ENCODE data around the gene FAM47E. TPM values are rescaled to one million over a fixed set of nuclear protein-coding genes. Genes with fewer than 3 reads are reported as not detected.

Gene FAM47E, protein sequence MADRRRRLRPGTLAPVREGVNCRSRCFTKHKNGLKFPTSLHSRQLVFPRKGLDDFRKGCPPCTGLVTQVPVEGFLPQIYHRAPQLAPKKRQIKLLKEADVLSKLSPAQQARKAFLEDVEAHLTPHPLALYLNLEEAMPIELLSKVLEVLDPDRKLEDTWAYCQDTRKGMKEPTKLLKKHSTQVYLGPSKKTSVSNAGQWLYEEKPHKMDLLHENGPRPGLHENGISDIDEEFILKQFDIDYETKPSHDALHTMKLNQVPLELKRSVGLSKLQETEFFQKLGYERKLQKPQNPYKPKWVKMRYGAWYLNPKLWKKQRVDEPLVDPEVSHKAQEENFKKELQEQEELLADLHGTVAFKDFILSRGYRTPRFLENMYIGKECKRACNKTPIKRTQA
- total RNA-seq: not detected

DNA sequence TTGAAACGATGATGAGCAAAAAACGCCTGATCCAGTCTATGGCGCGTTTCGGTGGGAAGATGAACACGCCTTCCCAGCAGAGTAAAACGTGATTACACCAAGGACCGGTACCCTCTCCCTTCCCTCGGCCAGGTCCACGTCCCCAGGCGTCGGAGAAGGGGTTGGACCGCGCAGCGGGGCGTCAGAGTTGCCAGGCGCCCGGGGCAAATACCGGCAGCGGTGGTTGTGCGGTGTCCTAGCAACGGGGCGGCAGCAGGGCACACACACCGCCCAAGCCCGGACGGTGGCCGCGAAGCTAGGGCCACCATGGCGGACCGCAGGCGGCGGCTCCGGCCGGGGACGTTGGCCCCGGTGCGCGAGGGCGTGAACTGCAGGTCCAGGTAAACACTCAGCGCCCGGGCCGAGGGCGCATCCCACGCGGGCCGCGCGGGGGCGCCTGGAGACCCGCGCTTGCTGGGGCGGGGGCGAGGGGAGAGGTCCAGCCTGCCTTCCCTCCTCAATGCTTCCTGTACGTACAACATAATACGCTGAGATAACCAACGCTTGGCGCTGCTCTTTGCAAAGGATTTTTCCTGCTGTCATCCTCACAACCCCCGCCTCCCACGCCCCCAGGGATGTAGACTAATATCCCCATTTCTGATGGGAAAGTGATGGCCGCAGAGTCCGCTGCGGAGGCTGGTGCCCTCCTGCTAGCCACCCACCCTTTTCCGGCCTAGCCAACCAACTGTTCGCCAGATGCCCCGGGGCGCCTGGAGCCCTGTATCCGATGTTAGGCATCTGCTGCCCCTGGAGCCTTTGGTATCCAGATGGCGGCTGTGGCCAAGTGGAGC lies at the start of gene FAM47E:
Gene FAM47E, plus strand, starts transcription at position 281 of the 830 bp plus-strand sequence. Its CDS starts 26 bp downstream, at position 307.
- Mint-ChIP-seq H3K4me3 (peak within 1 kb of the TSS; percentile 76), H3K36me3 (ENCODE audit: insufficient read depth) (no peaks in the 10 kb centered on the region), H3K4me1 (ENCODE audit: low read depth) (peaks cover 4% of the 10 kb centered on the region), H3K9me3 (no peaks in the 10 kb centered on the region), H3K27me3 (ENCODE audit: low read depth) (peaks cover 65% of the 10 kb centered on the region)
- ATAC-seq (peak; percentile 65 to 66), DNase-seq (peak; percentile 6)

DNA sequence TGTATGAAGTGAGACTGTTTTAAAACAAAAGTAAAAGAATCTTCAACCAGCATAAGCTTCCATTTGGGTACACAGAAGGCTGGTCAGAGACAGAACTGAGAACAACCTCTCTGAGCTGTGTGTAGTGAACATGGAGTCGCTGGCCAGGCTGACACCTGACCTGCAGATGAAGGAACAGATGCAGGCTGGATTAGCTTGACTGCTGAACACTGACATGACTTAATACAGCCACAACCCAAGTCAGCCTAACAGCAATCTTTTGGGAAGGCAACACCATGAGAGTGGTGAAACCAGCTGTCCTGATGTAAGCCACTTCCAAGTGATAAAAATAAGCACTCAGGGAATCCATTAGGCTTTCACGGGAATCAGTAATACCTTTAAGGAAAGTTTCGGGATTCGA lies 48.0 kb upstream of the FAM47E start:
- no peaks in the 10 kb centered on the region for H3K36me3 Mint-ChIP-seq (ENCODE audit: insufficient read depth)
- H3K4me1 Mint-ChIP-seq (ENCODE audit: low read depth): peaks cover 40% of the 10 kb centered on the region
- H3K4me3 Mint-ChIP-seq: no peak overlapping the region
- DNase-seq (no peak), ATAC-seq (no peak)
- no peaks in the 10 kb centered on the region for H3K9me3 Mint-ChIP-seq
- H3K27me3 Mint-ChIP-seq (ENCODE audit: low read depth): no peaks in the 10 kb centered on the region

DNA sequence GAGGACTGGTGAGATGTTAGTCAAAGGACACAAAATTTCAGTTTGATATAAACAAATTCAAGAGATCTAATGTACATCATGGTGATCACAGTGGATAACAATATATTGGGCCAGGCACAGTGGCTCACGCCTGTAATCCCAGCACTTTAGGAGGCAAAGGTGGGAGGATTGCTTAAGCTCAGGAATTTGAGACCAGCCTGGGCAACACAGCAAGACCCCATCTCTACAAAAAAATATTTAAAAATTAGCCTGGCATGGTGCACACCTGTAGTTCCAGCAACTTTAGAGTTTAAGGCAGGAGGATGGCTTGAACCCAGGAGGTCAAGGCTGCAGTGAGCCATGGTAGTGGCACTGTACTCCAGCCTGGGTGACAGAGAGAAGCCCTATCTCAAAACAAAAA lies 46.6 kb upstream of the FAM47E start:
- ATAC-seq: no peak
- no peak for DNase-seq
- Mint-ChIP-seq H3K4me3 (no peak overlapping the region), H3K27me3 (ENCODE audit: low read depth) (no peaks in the 10 kb centered on the region), H3K36me3 (ENCODE audit: insufficient read depth) (no peaks in the 10 kb centered on the region), H3K9me3 (no peaks in the 10 kb centered on the region), H3K4me1 (ENCODE audit: low read depth) (peaks cover 32% of the 10 kb centered on the region)

DNA sequence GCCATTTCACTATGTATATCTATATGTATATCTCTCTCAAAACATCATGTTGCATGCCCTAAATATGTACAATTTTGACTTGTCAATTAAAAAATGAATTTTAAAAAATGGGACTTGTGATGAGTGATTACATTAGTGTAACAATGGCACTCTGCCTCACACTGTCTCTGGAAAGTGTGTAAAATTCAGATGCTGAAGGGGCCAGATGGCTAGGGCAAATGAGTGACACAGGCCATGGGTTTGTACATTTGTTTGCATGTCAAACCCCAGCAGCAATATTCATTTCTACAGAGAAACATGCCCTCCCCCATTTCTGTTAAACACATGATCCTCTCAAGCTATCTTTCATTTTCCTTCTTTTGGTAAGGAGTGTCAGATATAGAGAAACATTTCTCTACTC lies 46.0 kb upstream of the FAM47E start:
- Mint-ChIP-seq H3K4me3 (no peak overlapping the region), H3K4me1 (ENCODE audit: low read depth) (peaks cover 29% of the 10 kb centered on the region), H3K36me3 (ENCODE audit: insufficient read depth) (no peaks in the 10 kb centered on the region), H3K9me3 (no peaks in the 10 kb centered on the region), H3K27me3 (ENCODE audit: low read depth) (no peaks in the 10 kb centered on the region)
- DNase-seq (no peak), ATAC-seq (no peak)

DNA sequence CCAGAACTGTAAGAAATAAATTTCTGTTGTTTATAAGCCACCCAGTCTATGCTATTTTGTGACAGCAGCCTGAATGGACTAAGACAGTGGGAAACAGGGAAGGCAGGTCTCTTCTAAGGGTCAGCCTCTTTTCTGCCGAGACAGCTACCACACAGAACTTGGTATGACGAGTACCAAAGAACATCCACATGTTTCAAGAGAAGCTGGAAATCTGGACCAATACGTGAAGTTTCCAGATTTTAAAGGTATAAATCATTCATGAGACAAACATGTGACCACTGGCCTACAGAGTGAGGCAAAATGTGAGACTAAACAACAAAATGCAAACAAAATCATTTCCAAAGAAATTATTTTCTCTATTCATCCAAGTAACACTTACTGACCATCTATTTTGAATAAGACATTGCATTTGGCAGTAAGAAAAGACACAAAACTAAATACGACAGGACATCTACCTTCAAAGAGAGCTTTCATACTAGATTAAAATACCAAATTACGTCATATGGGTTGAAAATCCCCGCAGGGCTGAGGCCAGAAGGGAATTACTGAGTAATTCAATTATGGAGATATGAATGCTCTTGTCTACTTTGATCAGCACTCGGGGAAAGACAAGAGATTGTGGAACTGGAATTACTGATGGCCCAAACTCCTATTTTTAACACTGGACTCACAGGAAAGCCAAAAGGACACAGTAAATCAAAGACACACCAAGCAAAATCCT lies 45.1 kb upstream of the FAM47E start:
- Mint-ChIP-seq H3K36me3 (ENCODE audit: insufficient read depth) (no peaks in the 10 kb centered on the region), H3K4me1 (ENCODE audit: low read depth) (peaks cover 21% of the 10 kb centered on the region), H3K27me3 (ENCODE audit: low read depth) (no peaks in the 10 kb centered on the region), H3K9me3 (no peaks in the 10 kb centered on the region), H3K4me3 (no peak overlapping the region)
- DNase-seq (no peak), ATAC-seq (no peak)

DNA sequence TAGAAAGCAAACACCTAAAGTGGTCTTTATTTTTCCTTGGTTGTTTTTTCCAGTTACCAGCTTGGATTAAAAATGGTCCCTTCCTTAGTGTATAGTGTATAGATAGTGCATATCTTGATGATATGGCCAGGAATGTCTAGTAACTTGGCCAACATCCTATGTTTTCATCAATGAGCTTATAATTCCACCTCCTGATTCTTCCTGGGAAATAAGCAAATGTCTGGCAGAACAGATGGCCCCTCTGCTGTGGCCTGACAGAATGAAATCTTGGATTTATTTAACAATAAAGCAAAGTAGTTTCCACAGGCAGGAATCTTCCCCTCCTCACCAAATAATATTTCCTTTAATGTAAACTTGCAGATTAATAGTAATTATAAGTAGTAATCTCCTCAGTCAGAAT lies 44.0 kb upstream of the FAM47E start:
- DNase-seq: no peak
- Mint-ChIP-seq H3K27me3 (ENCODE audit: low read depth) (no peaks in the 10 kb centered on the region), H3K9me3 (no peaks in the 10 kb centered on the region), H3K36me3 (ENCODE audit: insufficient read depth) (no peaks in the 10 kb centered on the region), H3K4me3 (no peak overlapping the region), H3K4me1 (ENCODE audit: low read depth) (peaks cover 30% of the 10 kb centered on the region)
- no peak for ATAC-seq

DNA sequence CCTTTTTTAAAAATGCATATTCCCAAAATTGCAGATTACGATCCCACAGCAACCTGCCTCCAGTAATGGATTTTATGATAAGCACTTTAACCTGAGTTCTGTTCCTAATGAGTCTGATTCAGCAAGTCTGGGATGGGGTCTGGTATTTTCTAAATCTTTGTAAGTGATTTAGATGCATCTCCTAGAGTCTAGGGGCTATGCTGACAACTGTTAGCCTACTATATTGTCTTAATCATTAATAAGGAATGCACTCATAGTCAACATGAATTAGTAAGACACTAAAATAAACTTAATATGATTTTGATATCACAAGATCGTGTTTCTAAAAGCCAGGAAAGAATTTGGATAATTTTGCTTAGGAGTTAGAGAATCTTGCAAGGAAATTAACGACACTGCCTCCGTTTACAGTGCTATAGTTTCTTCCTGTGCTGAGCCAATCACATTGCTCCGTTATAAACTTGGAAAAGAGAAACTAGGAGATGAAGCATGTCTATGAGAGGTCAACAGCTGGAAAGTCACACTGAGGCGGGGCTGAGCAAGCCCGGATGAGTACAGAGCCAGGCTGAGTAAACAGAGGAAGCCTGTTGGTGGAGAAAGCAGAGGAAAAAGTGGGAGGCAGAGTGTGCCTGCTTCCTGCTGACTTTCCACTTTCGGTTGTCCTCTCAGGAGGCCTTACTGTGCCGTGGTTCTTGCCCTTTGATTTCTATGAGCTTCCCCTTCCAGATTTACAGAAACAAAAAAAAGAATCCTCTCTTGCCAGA lies 43.3 kb upstream of the FAM47E start:
- no peak overlapping the region for H3K4me3 Mint-ChIP-seq

DNA sequence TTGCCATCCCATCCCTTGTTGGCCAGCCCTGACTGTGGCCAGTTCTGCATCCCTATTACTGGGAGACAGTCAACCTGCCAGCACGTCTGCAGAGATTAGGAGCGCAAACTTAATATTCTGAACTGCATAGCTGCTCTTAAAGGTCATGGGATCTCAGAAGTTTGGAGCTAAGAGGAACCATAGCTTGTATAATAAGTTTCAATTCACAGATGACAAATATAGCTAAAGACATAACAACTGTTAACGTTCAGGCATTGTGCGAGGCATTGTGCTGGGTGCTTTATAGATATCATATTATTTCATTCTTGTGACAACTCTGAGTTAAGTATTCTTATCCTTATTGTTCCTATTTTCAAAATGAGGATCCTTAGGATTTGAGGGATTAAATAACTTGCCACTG lies 41.6 kb upstream of the FAM47E start:
- H3K4me3 Mint-ChIP-seq: no peak overlapping the region
- H3K36me3 Mint-ChIP-seq (ENCODE audit: insufficient read depth): no peaks in the 10 kb centered on the region
- DNase-seq: no peak
- H3K27me3 Mint-ChIP-seq (ENCODE audit: low read depth): no peaks in the 10 kb centered on the region
- ATAC-seq: no peak
- H3K4me1 Mint-ChIP-seq (ENCODE audit: low read depth): peaks cover 46% of the 10 kb centered on the region
- no peaks in the 10 kb centered on the region for H3K9me3 Mint-ChIP-seq

More for the DNA sequence above, 43.3 kb upstream of the FAM47E start:
- no peaks in the 10 kb centered on the region for H3K9me3 Mint-ChIP-seq
- H3K27me3 Mint-ChIP-seq (ENCODE audit: low read depth): no peaks in the 10 kb centered on the region
- ATAC-seq (no peak), DNase-seq (no peak)
- no peaks in the 10 kb centered on the region for H3K36me3 Mint-ChIP-seq (ENCODE audit: insufficient read depth)
- peaks cover 36% of the 10 kb centered on the region for H3K4me1 Mint-ChIP-seq (ENCODE audit: low read depth)

DNA sequence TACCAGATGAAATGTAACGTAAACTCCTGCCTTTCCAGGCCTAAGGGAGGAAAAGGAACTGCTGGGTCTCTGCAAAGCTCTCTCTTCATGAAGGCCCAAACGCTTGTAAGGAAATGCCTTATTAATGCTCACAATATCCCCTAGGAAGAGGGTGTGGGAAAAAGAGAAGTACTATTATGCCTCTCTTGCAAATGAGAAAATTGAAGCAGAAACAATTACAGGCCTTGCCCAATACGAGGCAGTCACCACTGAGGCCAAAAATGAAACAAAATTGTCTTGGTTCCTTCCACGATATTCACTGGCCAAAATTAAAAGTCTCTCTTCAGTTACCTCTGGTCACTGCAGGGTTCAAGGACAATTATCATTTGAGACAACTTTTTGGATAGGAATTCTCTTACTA lies 41.1 kb upstream of the FAM47E start:
- Mint-ChIP-seq H3K4me3 (no peak overlapping the region), H3K27me3 (ENCODE audit: low read depth) (no peaks in the 10 kb centered on the region), H3K36me3 (ENCODE audit: insufficient read depth) (no peaks in the 10 kb centered on the region), H3K9me3 (no peaks in the 10 kb centered on the region), H3K4me1 (ENCODE audit: low read depth) (peaks cover 50% of the 10 kb centered on the region)
- ATAC-seq (no peak), DNase-seq (no peak)

DNA sequence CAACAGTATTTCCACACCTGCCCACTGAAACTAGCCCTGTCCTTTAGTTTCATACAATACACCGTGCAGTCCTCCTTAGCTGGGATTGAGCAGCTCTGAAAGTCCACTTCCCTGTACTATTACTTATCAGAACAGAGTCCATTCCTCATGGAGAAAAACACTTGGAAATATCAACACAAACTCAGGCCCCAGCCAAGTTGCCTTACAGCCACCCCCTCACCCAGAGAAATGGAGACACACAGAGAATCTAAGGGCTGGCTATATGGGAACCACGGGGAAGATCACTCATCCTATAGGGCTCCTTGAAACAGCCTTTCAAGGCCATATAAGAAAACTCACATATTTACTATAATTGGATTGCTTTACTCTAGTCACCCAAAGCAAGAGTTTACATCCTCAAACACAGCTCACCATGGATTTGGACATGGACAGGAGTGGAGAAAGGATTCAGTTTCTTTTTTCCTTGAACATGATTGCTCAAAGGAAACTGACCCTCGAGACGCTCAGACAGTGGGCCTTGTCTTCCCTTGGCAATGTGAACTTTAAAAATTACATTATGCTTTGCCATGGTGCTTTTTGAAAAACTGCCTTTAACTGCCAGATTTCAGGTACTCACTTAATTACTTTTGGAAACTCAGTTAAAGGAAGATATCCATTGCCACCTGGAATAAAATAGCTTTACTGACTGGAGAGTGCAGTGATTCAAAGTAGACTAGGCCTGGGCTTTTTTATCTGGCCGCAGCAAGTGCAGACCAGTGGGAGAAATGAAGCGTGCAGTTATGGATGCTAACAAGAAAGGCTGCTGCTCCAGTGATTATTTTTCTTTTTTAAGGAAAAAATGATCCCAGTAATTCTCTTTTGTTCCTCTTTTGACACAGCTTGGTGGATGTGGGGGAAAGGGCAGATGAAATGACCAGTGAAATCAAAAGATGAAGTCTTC lies 39.5 kb upstream of the FAM47E start:
- DNase-seq (no peak), ATAC-seq (no peak)
- no peaks in the 10 kb centered on the region for H3K9me3 Mint-ChIP-seq
- no peaks in the 10 kb centered on the region for H3K36me3 Mint-ChIP-seq (ENCODE audit: insufficient read depth)
- peak overlapping the region; percentile 83 for H3K4me3 Mint-ChIP-seq
- H3K4me1 Mint-ChIP-seq (ENCODE audit: low read depth): peaks cover 48% of the 10 kb centered on the region
- H3K27me3 Mint-ChIP-seq (ENCODE audit: low read depth): no peaks in the 10 kb centered on the region

DNA sequence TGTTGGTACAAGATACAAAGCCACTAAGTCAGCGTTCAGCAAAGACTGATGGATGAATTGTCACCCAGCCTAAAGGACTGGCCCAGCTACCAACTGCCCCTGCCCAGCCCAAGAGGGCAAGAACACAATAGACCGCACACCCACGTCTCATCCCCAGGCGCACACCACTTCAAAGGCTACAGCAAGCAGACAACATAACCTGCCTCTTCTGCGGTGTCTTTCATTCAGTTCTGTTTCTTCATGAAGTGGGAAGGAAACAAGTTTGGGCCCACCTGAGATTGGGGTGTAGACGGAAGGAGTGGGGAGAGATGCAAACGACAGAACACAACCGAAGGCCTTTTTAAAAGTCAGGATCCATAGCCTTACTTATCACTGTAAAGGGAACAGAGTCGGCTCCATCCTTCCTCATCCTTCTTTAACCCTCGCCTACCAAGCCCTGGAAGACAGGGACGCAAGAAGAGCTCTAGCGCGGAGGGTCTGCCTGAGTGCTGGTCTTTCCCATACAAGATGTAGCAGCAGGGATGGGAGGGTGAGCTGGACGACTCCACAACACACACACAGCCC lies 38.6 kb upstream of the FAM47E start:
- peaks cover 46% of the 10 kb centered on the region for H3K4me1 Mint-ChIP-seq (ENCODE audit: low read depth)
- H3K27me3 Mint-ChIP-seq (ENCODE audit: low read depth): no peaks in the 10 kb centered on the region
- ATAC-seq: peak; percentile 11 to 16
- H3K4me3 Mint-ChIP-seq: peak overlapping the region; percentile 83
- H3K9me3 Mint-ChIP-seq: no peaks in the 10 kb centered on the region
- no peak for DNase-seq
- no peaks in the 10 kb centered on the region for H3K36me3 Mint-ChIP-seq (ENCODE audit: insufficient read depth)

DNA sequence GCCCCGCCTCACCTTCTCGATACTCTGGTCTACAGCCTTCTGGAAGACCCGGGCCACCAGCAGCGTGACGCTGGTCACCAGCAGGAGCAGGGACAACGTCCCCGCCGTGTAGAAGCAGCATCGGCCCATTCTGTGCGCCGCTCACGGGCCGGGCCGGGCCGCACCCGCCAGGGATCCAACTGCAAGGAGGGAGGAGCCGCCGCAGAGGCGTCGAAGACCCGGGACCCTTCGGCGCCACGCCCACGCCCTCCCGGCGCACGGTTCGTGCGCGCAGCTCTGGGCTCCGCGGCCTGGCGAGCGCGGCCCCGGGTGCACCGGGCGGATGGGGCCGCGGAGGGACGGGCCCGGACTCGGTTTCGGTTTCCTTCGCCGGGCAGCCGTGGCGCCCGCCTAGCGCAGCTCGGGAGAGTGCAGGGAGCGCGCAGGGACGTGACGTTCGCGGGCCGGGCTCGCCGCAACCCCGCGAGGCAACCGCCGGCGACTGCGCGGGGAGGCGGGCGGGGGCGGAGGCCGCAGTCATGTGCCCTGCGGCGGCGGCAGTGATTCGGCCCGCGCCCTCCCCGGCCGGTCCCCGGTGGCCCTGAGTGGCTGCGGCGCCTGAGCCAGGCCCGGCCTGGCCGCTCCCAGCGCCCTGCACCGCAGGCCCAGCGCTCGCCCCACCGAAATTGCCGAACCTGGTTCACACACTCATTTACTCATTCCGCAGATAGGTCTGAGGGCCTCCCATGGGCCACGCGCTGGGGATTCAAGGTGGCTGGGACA lies 37.9 kb upstream of the FAM47E start, which contains the start of gene SCARB2:
Gene SCARB2, minus strand, starts transcription at position 410 of the 762 bp plus-strand sequence. Its CDS starts 281 bp downstream, at position 129.
- peak; percentile 78 to 81 for ATAC-seq
- DNase-seq: peak; percentile 52
- peak within 1 kb of the TSS; percentile 86 for H3K4me3 Mint-ChIP-seq
- H3K36me3 Mint-ChIP-seq (ENCODE audit: insufficient read depth): no peaks in the 10 kb centered on the region
- no peaks in the 10 kb centered on the region for H3K27me3 Mint-ChIP-seq (ENCODE audit: low read depth)
- H3K9me3 Mint-ChIP-seq: no peaks in the 10 kb centered on the region
- peaks cover 40% of the 10 kb centered on the region for H3K4me1 Mint-ChIP-seq (ENCODE audit: low read depth)

Data from activated T-cell treated with anti-CD3 and anti-CD28 coated beads, Interleukin-2, amount 50 U/mL, for 4 hours (primary cell).